ENCODE data around the gene CCDC116. TPM values are rescaled to one million over a fixed set of nuclear protein-coding genes. Genes with fewer than 3 reads are reported as not detected.
A peak's percentile ranks its signal among the peaks of the same experiment; 100 is the strongest.

Gene CCDC116
- total RNA-seq, 1 donor from 2014 or later: not detected

- DNase-seq (ENCODE audit: low read depth) (no peak), FAIRE-seq (no peak)
- TF ChIP-seq, protein P1, sequence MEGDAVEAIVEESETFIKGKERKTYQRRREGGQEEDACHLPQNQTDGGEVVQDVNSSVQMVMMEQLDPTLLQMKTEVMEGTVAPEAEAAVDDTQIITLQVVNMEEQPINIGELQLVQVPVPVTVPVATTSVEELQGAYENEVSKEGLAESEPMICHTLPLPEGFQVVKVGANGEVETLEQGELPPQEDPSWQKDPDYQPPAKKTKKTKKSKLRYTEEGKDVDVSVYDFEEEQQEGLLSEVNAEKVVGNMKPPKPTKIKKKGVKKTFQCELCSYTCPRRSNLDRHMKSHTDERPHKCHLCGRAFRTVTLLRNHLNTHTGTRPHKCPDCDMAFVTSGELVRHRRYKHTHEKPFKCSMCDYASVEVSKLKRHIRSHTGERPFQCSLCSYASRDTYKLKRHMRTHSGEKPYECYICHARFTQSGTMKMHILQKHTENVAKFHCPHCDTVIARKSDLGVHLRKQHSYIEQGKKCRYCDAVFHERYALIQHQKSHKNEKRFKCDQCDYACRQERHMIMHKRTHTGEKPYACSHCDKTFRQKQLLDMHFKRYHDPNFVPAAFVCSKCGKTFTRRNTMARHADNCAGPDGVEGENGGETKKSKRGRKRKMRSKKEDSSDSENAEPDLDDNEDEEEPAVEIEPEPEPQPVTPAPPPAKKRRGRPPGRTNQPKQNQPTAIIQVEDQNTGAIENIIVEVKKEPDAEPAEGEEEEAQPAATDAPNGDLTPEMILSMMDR (IDR thresholded peaks at IDR 0.05; ENCODE audit: insufficient read depth, low read length, severe bottlenecking): no peak
- Histone ChIP-seq H3K36me3 (ENCODE audit: control insufficient read depth, insufficient read depth, low read length) (no peaks in the 10 kb centered on the region), H3K4me3 (ENCODE audit: low read depth, low read length) (no peak overlapping the region), H3K27me3 (ENCODE audit: control insufficient read depth, insufficient read depth, low read length) (peaks cover 2% of the 10 kb centered on the region)
These were observed 29.4 kb downstream of the CCDC116 start for GRCh38 chr22:21661991-21662390.

DNA sequence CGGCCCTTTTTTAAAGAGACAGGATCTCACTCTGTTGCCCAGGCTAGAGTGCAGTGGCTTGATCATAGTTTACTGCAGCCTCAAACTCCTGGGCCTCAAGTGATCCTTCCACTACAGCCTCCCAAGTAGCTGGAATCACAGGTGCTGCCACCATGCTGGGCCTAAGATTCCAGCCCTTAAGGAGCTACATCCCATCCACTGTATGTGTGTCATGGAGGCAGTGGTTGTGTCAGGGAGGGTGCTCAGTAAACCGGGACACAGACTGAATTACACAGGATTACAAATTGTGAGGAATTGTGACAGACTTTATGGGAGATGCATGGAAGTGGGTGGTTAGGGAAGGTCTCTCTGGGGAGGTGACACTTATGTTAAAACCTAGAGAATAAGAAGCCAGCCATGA, 31.2 kb downstream of the CCDC116 start:
- FAIRE-seq (no peak), DNase-seq (ENCODE audit: low read depth) (no peak)
- H3K4me3 ChIP-seq (ENCODE audit: low read depth, low read length): no peak overlapping the region
- TF ChIP-seq, protein P1 (IDR thresholded peaks at IDR 0.05; ENCODE audit: insufficient read depth, low read length, severe bottlenecking): no peak
- H3K27me3 ChIP-seq (ENCODE audit: control insufficient read depth, insufficient read depth, low read length): no peaks in the 10 kb centered on the region
- H3K36me3 ChIP-seq (ENCODE audit: control insufficient read depth, insufficient read depth, low read length): no peaks in the 10 kb centered on the region

DNA sequence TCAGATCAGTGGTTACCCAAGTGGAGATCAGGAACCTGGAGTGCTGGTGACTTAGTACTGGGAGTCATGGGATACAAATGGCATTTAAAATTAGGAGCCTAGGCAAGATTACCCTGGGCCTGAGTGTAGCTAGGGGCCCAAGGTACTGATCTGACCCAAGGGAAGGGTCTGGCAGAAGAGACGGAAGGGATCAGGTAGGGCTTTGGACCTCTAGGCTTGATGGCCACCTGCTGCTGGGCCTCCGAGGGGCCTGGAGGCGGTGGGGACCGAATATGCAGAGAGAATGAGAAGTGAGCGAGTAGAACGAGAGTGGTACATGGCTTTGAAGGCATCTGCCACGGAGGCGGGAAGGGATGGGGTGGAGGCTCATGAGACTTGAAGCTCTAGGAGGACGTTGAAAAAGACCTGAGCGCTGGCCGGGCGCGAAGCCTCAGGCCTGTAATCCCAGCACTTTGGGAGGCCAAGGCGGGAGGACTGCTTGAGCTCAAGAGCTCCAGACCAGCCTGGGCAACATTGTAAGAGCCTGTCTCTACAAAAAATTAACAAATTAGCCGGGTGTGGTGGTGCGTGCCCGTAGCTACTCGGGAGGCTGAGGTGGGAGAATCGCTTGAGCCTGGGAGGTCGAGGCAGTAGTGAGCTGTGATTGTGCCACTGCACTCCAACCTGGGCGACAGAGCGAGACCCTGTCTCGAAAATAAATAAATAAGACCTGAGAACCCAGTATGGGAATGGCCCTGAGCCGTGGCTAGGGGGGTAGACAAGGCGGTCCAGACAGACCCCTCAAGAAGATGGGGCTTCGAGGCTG, 32.7 kb downstream of the CCDC116 start:
- no peak for FAIRE-seq
- no peaks in the 10 kb centered on the region for H3K36me3 ChIP-seq (ENCODE audit: control insufficient read depth, insufficient read depth, low read length)
- TF ChIP-seq, protein P1 (IDR thresholded peaks at IDR 0.05; ENCODE audit: insufficient read depth, low read length, severe bottlenecking): no peak
- no peaks in the 10 kb centered on the region for H3K27me3 ChIP-seq (ENCODE audit: control insufficient read depth, insufficient read depth, low read length)
- no peak for DNase-seq (ENCODE audit: low read depth)
- H3K4me3 ChIP-seq (ENCODE audit: low read depth, low read length): peak overlapping the region; percentile 88

GRCh38 chr22:21666786-21667185, 34.2 kb downstream of the CCDC116 start:
- DNase-seq (ENCODE audit: low read depth) (no peak), FAIRE-seq (no peak)
- peaks cover 2% of the 10 kb centered on the region for H3K36me3 ChIP-seq (ENCODE audit: control insufficient read depth, insufficient read depth, low read length)
- TF ChIP-seq, protein P1 (IDR thresholded peaks at IDR 0.05; ENCODE audit: insufficient read depth, low read length, severe bottlenecking): no peak
- peak overlapping the region; percentile 88 for H3K4me3 ChIP-seq (ENCODE audit: low read depth, low read length)
- no peaks in the 10 kb centered on the region for H3K27me3 ChIP-seq (ENCODE audit: control insufficient read depth, insufficient read depth, low read length)

DNA sequence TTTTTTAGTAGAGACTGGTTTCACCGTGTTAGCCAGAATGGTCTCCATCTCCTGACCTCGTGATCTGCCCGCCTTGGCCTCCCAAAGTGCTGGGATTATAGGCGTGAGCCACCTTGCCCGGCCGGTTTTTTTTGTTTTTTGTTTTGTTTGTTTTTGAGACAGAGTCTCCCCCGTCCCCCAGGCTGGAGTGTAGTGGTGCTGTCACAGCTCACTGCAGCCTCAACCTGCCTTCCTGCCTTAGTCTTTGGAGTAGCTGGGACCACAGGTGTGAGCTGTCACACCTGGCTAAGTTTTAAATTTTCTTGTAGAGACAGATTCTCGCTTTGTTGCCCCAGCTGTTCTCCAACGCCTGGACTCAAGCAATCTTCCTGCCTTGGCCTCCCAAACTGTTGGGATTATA, 36.5 kb downstream of the CCDC116 start:
- DNase-seq (ENCODE audit: low read depth) (peak; percentile 21), FAIRE-seq (no peak)
- TF ChIP-seq, protein P1 (IDR thresholded peaks at IDR 0.05; ENCODE audit: insufficient read depth, low read length, severe bottlenecking): no peak
- H3K4me3 ChIP-seq (ENCODE audit: low read depth, low read length): no peak overlapping the region
- peaks cover 11% of the 10 kb centered on the region for H3K36me3 ChIP-seq (ENCODE audit: control insufficient read depth, insufficient read depth, low read length)
- no peaks in the 10 kb centered on the region for H3K27me3 ChIP-seq (ENCODE audit: control insufficient read depth, insufficient read depth, low read length)

All from bronchial epithelial cell (primary cell).